H1 (cell line): Measurements from ENCODE around the gene TRIM52. TPM values are rescaled to one million over a fixed set of nuclear protein-coding genes. Genes with fewer than 3 reads are reported as not detected.

Experiments used
- EGR1 ChIP-seq: IDR thresholded peaks from 2 replicates; pipeline ENCODE4 v1.6.1; 2011; ENCODE audit warnings: low read depth, low read length, borderline replicate concordance
- GABPA ChIP-seq: IDR thresholded peaks from 2 replicates; pipeline ENCODE4 v1.6.1; 2011; ENCODE audit warnings: mild to moderate bottlenecking, low read length, moderate library complexity, borderline replicate concordance; ENCODE audit not compliant: insufficient read depth
- GTF2F1 ChIP-seq: IDR thresholded peaks from 2 replicates; pipeline ENCODE4 v1.6.1; 2012; ENCODE audit warnings: low read depth, low read length, improper control_type of control experiment, borderline replicate concordance
- KDM4A ChIP-seq: IDR thresholded peaks from one replicate; pipeline ENCODE4 v1.7.1; 2012; ENCODE audit warnings: low read depth, mild to moderate bottlenecking, moderate library complexity, low read length, inconsistent platforms; ENCODE audit not compliant: severe bottlenecking
- MAX ChIP-seq: IDR thresholded peaks from 2 replicates; pipeline ENCODE4 v1.6.1; 2012; ENCODE audit warnings: inconsistent platforms
- POLR2A ChIP-seq, 2 experiments: IDR thresholded peaks; 1 replicate in 1 of 2; 2 replicates in 1 of 2; pipeline ENCODE4 v1.6.1; 2011; ENCODE audit warnings: low read depth in 2 of 2, low read length in 2 of 2, mild to moderate bottlenecking in 2 of 2; ENCODE audit errors: control extremely low read depth in 1 of 2
- TAF7 ChIP-seq: optimal IDR thresholded peaks from 2 replicates; pipeline ENCODE3; 2011; ENCODE audit warnings: low read depth, mild to moderate bottlenecking, inconsistent platforms, low read length, moderate library complexity, borderline replicate concordance
- TCF12 ChIP-seq: IDR thresholded peaks from 2 replicates; pipeline ENCODE4 v1.6.1; 2011; ENCODE audit warnings: low read depth, mild to moderate bottlenecking, low read length
- polyA plus RNA-seq, 7 experiments: library from polyadenylated mRNA; depleted of rRNA in 3 of 7; stranded (reverse) in 5 of 7; unstranded in 2 of 7; fragments of >200 nt in 5 of 7; fragments of 200-250 nt in 2 of 7; gene quantifications; 1 replicate in 5 of 7; 2 replicates in 1 of 7; 4 replicates in 1 of 7; pipeline versions ENCODE4 v1.2.1 to v1.2.3, GENCODE V29; 2011 to 2013; ENCODE audit warnings: missing spikeins in 2 of 7, mixed read lengths in 2 of 7
- total RNA-seq: library from RNA; stranded (reverse); fragmentation: NEBNext Ultra II Directional; extraction: Animal tissue kit (Norgen Biotek cat#: 25700); gene quantifications from 2 replicates; pipeline ENCODE4 v1.2.1, GENCODE V29; 2021
- TF ChIP-seq, protein P1 (sequence below): fragments of 300-600 bp; sonication (generic); IDR thresholded peaks from 2 replicates; pipeline ENCODE4 v1.7.1; 2012; ENCODE audit warnings: low read length, moderate library complexity, mild to moderate bottlenecking, inconsistent platforms; ENCODE audit not compliant: insufficient replicate concordance

TRIM52 gene
- total and polyA plus RNA-seq, 2 of the 8 experiments (the other 6 are each of a cell fraction or from before 2014, with no cell fraction given), result 4.2 to 5.7 TPM

- TF ChIP-seq, protein P1, sequence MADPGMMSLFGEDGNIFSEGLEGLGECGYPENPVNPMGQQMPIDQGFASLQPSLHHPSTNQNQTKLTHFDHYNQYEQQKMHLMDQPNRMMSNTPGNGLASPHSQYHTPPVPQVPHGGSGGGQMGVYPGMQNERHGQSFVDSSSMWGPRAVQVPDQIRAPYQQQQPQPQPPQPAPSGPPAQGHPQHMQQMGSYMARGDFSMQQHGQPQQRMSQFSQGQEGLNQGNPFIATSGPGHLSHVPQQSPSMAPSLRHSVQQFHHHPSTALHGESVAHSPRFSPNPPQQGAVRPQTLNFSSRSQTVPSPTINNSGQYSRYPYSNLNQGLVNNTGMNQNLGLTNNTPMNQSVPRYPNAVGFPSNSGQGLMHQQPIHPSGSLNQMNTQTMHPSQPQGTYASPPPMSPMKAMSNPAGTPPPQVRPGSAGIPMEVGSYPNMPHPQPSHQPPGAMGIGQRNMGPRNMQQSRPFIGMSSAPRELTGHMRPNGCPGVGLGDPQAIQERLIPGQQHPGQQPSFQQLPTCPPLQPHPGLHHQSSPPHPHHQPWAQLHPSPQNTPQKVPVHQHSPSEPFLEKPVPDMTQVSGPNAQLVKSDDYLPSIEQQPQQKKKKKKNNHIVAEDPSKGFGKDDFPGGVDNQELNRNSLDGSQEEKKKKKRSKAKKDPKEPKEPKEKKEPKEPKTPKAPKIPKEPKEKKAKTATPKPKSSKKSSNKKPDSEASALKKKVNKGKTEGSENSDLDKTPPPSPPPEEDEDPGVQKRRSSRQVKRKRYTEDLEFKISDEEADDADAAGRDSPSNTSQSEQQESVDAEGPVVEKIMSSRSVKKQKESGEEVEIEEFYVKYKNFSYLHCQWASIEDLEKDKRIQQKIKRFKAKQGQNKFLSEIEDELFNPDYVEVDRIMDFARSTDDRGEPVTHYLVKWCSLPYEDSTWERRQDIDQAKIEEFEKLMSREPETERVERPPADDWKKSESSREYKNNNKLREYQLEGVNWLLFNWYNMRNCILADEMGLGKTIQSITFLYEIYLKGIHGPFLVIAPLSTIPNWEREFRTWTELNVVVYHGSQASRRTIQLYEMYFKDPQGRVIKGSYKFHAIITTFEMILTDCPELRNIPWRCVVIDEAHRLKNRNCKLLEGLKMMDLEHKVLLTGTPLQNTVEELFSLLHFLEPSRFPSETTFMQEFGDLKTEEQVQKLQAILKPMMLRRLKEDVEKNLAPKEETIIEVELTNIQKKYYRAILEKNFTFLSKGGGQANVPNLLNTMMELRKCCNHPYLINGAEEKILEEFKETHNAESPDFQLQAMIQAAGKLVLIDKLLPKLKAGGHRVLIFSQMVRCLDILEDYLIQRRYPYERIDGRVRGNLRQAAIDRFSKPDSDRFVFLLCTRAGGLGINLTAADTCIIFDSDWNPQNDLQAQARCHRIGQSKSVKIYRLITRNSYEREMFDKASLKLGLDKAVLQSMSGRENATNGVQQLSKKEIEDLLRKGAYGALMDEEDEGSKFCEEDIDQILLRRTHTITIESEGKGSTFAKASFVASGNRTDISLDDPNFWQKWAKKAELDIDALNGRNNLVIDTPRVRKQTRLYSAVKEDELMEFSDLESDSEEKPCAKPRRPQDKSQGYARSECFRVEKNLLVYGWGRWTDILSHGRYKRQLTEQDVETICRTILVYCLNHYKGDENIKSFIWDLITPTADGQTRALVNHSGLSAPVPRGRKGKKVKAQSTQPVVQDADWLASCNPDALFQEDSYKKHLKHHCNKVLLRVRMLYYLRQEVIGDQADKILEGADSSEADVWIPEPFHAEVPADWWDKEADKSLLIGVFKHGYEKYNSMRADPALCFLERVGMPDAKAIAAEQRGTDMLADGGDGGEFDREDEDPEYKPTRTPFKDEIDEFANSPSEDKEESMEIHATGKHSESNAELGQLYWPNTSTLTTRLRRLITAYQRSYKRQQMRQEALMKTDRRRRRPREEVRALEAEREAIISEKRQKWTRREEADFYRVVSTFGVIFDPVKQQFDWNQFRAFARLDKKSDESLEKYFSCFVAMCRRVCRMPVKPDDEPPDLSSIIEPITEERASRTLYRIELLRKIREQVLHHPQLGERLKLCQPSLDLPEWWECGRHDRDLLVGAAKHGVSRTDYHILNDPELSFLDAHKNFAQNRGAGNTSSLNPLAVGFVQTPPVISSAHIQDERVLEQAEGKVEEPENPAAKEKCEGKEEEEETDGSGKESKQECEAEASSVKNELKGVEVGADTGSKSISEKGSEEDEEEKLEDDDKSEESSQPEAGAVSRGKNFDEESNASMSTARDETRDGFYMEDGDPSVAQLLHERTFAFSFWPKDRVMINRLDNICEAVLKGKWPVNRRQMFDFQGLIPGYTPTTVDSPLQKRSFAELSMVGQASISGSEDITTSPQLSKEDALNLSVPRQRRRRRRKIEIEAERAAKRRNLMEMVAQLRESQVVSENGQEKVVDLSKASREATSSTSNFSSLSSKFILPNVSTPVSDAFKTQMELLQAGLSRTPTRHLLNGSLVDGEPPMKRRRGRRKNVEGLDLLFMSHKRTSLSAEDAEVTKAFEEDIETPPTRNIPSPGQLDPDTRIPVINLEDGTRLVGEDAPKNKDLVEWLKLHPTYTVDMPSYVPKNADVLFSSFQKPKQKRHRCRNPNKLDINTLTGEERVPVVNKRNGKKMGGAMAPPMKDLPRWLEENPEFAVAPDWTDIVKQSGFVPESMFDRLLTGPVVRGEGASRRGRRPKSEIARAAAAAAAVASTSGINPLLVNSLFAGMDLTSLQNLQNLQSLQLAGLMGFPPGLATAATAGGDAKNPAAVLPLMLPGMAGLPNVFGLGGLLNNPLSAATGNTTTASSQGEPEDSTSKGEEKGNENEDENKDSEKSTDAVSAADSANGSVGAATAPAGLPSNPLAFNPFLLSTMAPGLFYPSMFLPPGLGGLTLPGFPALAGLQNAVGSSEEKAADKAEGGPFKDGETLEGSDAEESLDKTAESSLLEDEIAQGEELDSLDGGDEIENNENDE, result no peak
- TF ChIP-seq KDM4A (peak; percentile 65), POLR2A (IDR thresholded peaks at IDR 0.05; ENCODE audit: control extremely low read depth in 1 of 2, low read depth in 2 of 2, low read length in 2 of 2) (peak in 1 of 2 experiments; percentile 93; a peak in 2 of 3 replicates), TAF7 (peak; percentile 99), EGR1 (no peak), TCF12 (no peak), MAX (peak; percentile 84), GABPA (peak; percentile 88), GTF2F1 (peak; percentile 81; the same call in 1 of the 2 replicates)
These were observed 17.2 kb downstream of the TRIM52 start, which contains the start of gene RACK1 (continued) for GRCh38 chr5:181243564-181244343.
